K562 (cell line): Measurements from ENCODE around the gene SNX18. TPM values are rescaled to one million over a fixed set of nuclear protein-coding genes. Genes with fewer than 3 reads are reported as not detected.

Experiments used
- ARID4B ChIP-seq: sonication (generic); formaldehyde crosslinking; IDR thresholded peaks from 2 replicates; pipeline ENCODE4 v1.8.0; 2022; ENCODE audit warnings: mild to moderate bottlenecking, missing genetic modification reagents
- ETS2 ChIP-seq: IDR thresholded peaks from 2 replicates; pipeline ENCODE4 v1.6.1; 2016; ENCODE audit warnings: borderline replicate concordance, missing genetic modification characterization, mild to moderate bottlenecking, moderate library complexity, missing compliant biosample characterization; ENCODE audit not compliant: poor library complexity, severe bottlenecking
- GATAD2B ChIP-seq: fragments of 450-650 bp; IDR thresholded peaks from 2 replicates; pipeline ENCODE4 v1.6.1; 2017; ENCODE audit warnings: mild to moderate bottlenecking, borderline replicate concordance
- RAD21 ChIP-seq, 2 experiments: fragments of 250-450 bp in 1 of 2; fragments of 450-650 bp in 1 of 2; sonication (Bioruptor Pico) in 1 of 2; formaldehyde crosslinking in 1 of 2; IDR thresholded peaks in 1 of 2; conservative IDR thresholded peaks in 1 of 2; 2 replicates each; pipeline versions ENCODE4 v1.4.0 to v1.8.0; 2020 to 2022; ENCODE audit warnings: mild to moderate bottlenecking in 2 of 2, moderate library complexity in 1 of 2
- SP1 ChIP-seq: sonication (generic); formaldehyde crosslinking; IDR thresholded peaks from 2 replicates; pipeline ENCODE4 v1.8.1; 2022; ENCODE audit warnings: mild to moderate bottlenecking, missing genetic modification reagents
- SUPT5H ChIP-seq: fragments of 450-650 bp; IDR thresholded peaks from 2 replicates; pipeline ENCODE4 v1.6.1; 2016
- TBP ChIP-seq: optimal IDR thresholded peaks from 2 replicates; pipeline ENCODE3; 2011; ENCODE audit warnings: low read depth, low read length, improper control_type of control experiment
- THRA ChIP-seq: fragments of 450-650 bp; IDR thresholded peaks from 2 replicates; pipeline ENCODE4 v1.6.1; 2017; ENCODE audit warnings: mild to moderate bottlenecking, moderate library complexity
- U2AF1 ChIP-seq: fragments of 200-400 bp; formaldehyde crosslinking; optimal IDR thresholded peaks from 2 replicates; pipeline ENCODE3; 2017; ENCODE audit warnings: mild to moderate bottlenecking, low read depth, low read length, moderate library complexity
- polyA plus RNA-seq, 8 experiments: library from polyadenylated mRNA; depleted of rRNA in 4 of 8; stranded (reverse) in 5 of 8; unstranded in 3 of 8; fragments of >200 nt; fragmentation: Nextera tagmentation in 2 of 8; fragmentation: Illumina TruSeq in 1 of 8; extraction: Ambion mirVana in 2 of 8; extraction: Trizol in 1 of 8; gene quantifications; 2 replicates each; pipeline versions ENCODE4 v1.2.1 to v1.2.3, GENCODE V29; 2011 to 2014; ENCODE audit warnings: inconsistent platforms in 1 of 8, missing spikeins in 1 of 8
- total RNA-seq, 7 experiments: library from RNA; depleted of rRNA in 6 of 7; stranded (reverse); fragments of >200 nt in 6 of 7; fragmentation: Illumina TruSeq in 2 of 7; extraction: Trizol in 2 of 7; gene quantifications; 2 replicates each; pipeline versions ENCODE4 v1.2.1 to v1.2.3, GENCODE V29; 2011 to 2021; ENCODE audit warnings: low replicate concordance in 1 of 7
- TF ChIP-seq, protein P1 (sequence below): fragments of 200-800 bp; sonication (Bioruptor generic); IDR thresholded peaks from 2 replicates; pipeline ENCODE4 v1.6.1; 2017; ENCODE audit warnings: missing genetic modification characterization, missing compliant biosample characterization
- TF ChIP-seq, protein P2 (sequence below): fragments of 250-450 bp; sonication (Bioruptor Pico); IDR thresholded peaks from 2 replicates; pipeline ENCODE4 v1.9.0; 2021; ENCODE audit warnings: mild to moderate bottlenecking, inconsistent platforms
- TF ChIP-seq, protein P3 (sequence below), 3 experiments: fragments of 200-800 bp in 1 of 3; fragments of 250-450 bp in 1 of 3; fragments of 450-650 bp in 1 of 3; sonication (Bioruptor Pico) in 1 of 3; sonication (Bioruptor generic) in 1 of 3; formaldehyde crosslinking in 1 of 3; IDR thresholded peaks; 2 replicates each; pipeline versions ENCODE4 v1.6.1 to v1.8.0; 2016 to 2022; ENCODE audit warnings: mild to moderate bottlenecking in 2 of 3, missing genetic modification characterization in 2 of 3, missing compliant biosample characterization in 1 of 3, moderate library complexity in 1 of 3

The SNX18 gene
- total and polyA plus RNA-seq, 9 of the 15 experiments (the other 6 are each of a cell fraction or from before 2014, with no cell fraction given), result 2.3 to 8.8 (median 6.0) TPM

DNA sequence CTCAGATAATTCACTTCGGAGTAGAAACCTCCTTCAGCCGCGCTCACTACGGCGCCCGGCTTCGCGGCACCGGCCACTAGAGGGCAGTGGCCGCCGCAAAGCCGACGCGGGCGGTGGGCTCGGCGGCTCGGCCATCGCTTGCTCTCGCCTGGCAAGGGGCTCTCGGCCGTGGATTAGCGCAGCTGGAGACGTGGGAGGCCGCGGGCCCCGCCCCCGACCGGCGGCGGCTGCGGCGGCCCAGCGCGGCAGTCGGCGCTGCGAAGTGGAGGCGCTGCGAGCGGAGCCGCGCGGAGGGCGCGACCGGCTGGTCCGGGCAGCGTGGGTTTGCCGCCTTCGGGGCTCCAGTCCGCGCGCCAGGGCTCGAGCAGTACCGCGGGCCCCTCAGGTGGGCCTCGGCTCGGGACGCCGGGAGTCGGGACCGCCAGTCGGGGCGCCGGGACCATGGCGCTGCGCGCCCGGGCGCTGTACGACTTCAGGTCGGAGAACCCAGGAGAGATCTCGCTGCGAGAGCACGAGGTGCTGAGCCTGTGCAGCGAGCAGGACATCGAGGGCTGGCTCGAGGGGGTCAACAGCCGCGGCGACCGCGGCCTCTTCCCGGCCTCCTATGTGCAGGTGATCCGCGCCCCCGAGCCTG is at the start of gene SNX18 (continued):
- TF ChIP-seq, protein P1, sequence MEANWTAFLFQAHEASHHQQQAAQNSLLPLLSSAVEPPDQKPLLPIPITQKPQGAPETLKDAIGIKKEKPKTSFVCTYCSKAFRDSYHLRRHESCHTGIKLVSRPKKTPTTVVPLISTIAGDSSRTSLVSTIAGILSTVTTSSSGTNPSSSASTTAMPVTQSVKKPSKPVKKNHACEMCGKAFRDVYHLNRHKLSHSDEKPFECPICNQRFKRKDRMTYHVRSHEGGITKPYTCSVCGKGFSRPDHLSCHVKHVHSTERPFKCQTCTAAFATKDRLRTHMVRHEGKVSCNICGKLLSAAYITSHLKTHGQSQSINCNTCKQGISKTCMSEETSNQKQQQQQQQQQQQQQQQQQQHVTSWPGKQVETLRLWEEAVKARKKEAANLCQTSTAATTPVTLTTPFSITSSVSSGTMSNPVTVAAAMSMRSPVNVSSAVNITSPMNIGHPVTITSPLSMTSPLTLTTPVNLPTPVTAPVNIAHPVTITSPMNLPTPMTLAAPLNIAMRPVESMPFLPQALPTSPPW (CRISPR knock-in tag), result peak; percentile 69
- TF ChIP-seq, protein P2, sequence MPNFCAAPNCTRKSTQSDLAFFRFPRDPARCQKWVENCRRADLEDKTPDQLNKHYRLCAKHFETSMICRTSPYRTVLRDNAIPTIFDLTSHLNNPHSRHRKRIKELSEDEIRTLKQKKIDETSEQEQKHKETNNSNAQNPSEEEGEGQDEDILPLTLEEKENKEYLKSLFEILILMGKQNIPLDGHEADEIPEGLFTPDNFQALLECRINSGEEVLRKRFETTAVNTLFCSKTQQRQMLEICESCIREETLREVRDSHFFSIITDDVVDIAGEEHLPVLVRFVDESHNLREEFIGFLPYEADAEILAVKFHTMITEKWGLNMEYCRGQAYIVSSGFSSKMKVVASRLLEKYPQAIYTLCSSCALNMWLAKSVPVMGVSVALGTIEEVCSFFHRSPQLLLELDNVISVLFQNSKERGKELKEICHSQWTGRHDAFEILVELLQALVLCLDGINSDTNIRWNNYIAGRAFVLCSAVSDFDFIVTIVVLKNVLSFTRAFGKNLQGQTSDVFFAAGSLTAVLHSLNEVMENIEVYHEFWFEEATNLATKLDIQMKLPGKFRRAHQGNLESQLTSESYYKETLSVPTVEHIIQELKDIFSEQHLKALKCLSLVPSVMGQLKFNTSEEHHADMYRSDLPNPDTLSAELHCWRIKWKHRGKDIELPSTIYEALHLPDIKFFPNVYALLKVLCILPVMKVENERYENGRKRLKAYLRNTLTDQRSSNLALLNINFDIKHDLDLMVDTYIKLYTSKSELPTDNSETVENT (CRISPR knock-in tag), result peak; percentile 45; the same call in 1 of the 2 replicates
- peak; percentile 97 for TF ChIP-seq GATAD2B
- no peak for TF ChIP-seq U2AF1
- peak; percentile 65 for TF ChIP-seq SP1 (CRISPR knock-in tag)
- no peak for TF ChIP-seq THRA
- TF ChIP-seq TBP, result peak; percentile 36
- TF ChIP-seq, protein P3, sequence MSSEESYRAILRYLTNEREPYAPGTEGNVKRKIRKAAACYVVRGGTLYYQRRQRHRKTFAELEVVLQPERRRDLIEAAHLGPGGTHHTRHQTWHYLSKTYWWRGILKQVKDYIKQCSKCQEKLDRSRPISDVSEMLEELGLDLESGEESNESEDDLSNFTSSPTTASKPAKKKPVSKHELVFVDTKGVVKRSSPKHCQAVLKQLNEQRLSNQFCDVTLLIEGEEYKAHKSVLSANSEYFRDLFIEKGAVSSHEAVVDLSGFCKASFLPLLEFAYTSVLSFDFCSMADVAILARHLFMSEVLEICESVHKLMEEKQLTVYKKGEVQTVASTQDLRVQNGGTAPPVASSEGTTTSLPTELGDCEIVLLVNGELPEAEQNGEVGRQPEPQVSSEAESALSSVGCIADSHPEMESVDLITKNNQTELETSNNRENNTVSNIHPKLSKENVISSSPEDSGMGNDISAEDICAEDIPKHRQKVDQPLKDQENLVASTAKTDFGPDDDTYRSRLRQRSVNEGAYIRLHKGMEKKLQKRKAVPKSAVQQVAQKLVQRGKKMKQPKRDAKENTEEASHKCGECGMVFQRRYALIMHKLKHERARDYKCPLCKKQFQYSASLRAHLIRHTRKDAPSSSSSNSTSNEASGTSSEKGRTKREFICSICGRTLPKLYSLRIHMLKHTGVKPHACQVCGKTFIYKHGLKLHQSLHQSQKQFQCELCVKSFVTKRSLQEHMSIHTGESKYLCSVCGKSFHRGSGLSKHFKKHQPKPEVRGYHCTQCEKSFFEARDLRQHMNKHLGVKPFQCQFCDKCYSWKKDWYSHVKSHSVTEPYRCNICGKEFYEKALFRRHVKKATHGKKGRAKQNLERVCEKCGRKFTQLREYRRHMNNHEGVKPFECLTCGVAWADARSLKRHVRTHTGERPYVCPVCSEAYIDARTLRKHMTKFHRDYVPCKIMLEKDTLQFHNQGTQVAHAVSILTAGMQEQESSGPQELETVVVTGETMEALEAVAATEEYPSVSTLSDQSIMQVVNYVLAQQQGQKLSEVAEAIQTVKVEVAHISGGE (CRISPR knock-in tag; IDR thresholded peaks at IDR 0.05), result no peak
- no peak for TF ChIP-seq ETS2 (tag)
- TF ChIP-seq SUPT5H, result no peak
- peak; percentile 98 to 100 for TF ChIP-seq RAD21 (CRISPR knock-in tag; conservative IDR thresholded peaks at IDR 0.05 in 1 of 2, IDR thresholded peaks at IDR 0.05 in 1 of 2)
- peak; percentile 41; the same call in 1 of the 2 replicates for TF ChIP-seq ARID4B (CRISPR knock-in tag)
